Thyroid gland (tissue), 4 donors: Measurements from ENCODE around the gene RCAN1.
"Not testable (repeated sequence)": the region's sequence is repeated elsewhere in the genome, so short reads cannot be mapped to it uniquely, and the experiment has no call there.

ENCODE experiments used
- CTCF ChIP-seq, 6 experiments: fragments of 200-600 bp in 3 of 6; fragments of 450-650 bp in 3 of 6; sonication (generic) in 3 of 6; IDR thresholded peaks; one replicate each; pipeline ENCODE4 v1.5.1; 2016 to 2019; ENCODE audit warnings: antibody characterized with exemption in 6 of 6, mild to moderate bottlenecking in 2 of 6, inconsistent platforms in 1 of 6, moderate library complexity in 1 of 6
- POLR2A ChIP-seq, 2 donors: fragments of 450-650 bp; IDR thresholded peaks; one replicate each; pipeline ENCODE4 v1.6.1; 2017; ENCODE audit warnings: antibody characterized with exemption in 2 of 2, mild to moderate bottlenecking in 2 of 2, moderate library complexity in 1 of 2

- TF ChIP-seq CTCF, POLR2A (IDR thresholded peaks at IDR 0.05): not testable (repeated sequence)
These were observed 131.5 kb downstream of the RCAN1 start for GRCh38 chr21:34483435-34483834.
